PFSK-1 (cell line): Measurements from ENCODE around the gene BGN.

Source experiments
- FOXP2 ChIP-seq: optimal IDR thresholded peaks from 2 replicates; pipeline ENCODE3; 2011; ENCODE audit warnings: borderline replicate concordance, control low read depth, inconsistent platforms; ENCODE audit not compliant: insufficient read depth; ENCODE audit errors: extremely low read length, extremely low read depth
- POLR2AphosphoS5 ChIP-seq: IDR thresholded peaks from 2 replicates; pipeline ENCODE4 v1.6.1; 2012; ENCODE audit warnings: low read depth, mild to moderate bottlenecking, control low read depth, low read length, moderate library complexity
- SIN3A ChIP-seq: IDR thresholded peaks from 2 replicates; pipeline ENCODE4 v1.6.1; 2012; ENCODE audit warnings: mild to moderate bottlenecking, low read length, moderate library complexity, borderline replicate concordance; ENCODE audit not compliant: insufficient read depth
- TAF1 ChIP-seq: IDR thresholded peaks from 2 replicates; pipeline ENCODE4 v1.6.1; 2012; ENCODE audit warnings: low read length, control low read depth, borderline replicate concordance; ENCODE audit not compliant: insufficient read depth
- TF ChIP-seq, protein P1 (sequence below), 2 experiments: IDR thresholded peaks; 2 replicates each; pipeline versions ENCODE4 v1.6.1 to v1.8.0; 2011 to 2012; ENCODE audit warnings: low read depth in 2 of 2, low read length in 2 of 2, control low read depth in 1 of 2, inconsistent platforms in 1 of 2, mild to moderate bottlenecking in 1 of 2, moderate library complexity in 1 of 2; ENCODE audit not compliant: insufficient read depth in 1 of 2

Gene BGN

GRCh38 chrX:153463556-153463955 lies 31.2 kb upstream of the BGN start:
- TF ChIP-seq, protein P1, sequence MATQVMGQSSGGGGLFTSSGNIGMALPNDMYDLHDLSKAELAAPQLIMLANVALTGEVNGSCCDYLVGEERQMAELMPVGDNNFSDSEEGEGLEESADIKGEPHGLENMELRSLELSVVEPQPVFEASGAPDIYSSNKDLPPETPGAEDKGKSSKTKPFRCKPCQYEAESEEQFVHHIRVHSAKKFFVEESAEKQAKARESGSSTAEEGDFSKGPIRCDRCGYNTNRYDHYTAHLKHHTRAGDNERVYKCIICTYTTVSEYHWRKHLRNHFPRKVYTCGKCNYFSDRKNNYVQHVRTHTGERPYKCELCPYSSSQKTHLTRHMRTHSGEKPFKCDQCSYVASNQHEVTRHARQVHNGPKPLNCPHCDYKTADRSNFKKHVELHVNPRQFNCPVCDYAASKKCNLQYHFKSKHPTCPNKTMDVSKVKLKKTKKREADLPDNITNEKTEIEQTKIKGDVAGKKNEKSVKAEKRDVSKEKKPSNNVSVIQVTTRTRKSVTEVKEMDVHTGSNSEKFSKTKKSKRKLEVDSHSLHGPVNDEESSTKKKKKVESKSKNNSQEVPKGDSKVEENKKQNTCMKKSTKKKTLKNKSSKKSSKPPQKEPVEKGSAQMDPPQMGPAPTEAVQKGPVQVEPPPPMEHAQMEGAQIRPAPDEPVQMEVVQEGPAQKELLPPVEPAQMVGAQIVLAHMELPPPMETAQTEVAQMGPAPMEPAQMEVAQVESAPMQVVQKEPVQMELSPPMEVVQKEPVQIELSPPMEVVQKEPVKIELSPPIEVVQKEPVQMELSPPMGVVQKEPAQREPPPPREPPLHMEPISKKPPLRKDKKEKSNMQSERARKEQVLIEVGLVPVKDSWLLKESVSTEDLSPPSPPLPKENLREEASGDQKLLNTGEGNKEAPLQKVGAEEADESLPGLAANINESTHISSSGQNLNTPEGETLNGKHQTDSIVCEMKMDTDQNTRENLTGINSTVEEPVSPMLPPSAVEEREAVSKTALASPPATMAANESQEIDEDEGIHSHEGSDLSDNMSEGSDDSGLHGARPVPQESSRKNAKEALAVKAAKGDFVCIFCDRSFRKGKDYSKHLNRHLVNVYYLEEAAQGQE (IDR thresholded peaks at IDR 0.05; ENCODE audit: insufficient read depth in 1 of 2, low read depth in 2 of 2, low read length in 2 of 2) = no peak
- TF ChIP-seq SIN3A = no peak
- no peak for TF ChIP-seq FOXP2
- no peak for TF ChIP-seq POLR2AphosphoS5
- TF ChIP-seq TAF1 = no peak

- TF ChIP-seq, protein P1 (IDR thresholded peaks at IDR 0.05; ENCODE audit: insufficient read depth in 1 of 2, low read depth in 2 of 2, low read length in 2 of 2) = no peak
- TF ChIP-seq FOXP2 (no peak), TAF1 (no peak), SIN3A (no peak), POLR2AphosphoS5 (no peak)
Observed at GRCh38 chrX:153464116-153464515, 30.7 kb upstream of the BGN start.

DNA sequence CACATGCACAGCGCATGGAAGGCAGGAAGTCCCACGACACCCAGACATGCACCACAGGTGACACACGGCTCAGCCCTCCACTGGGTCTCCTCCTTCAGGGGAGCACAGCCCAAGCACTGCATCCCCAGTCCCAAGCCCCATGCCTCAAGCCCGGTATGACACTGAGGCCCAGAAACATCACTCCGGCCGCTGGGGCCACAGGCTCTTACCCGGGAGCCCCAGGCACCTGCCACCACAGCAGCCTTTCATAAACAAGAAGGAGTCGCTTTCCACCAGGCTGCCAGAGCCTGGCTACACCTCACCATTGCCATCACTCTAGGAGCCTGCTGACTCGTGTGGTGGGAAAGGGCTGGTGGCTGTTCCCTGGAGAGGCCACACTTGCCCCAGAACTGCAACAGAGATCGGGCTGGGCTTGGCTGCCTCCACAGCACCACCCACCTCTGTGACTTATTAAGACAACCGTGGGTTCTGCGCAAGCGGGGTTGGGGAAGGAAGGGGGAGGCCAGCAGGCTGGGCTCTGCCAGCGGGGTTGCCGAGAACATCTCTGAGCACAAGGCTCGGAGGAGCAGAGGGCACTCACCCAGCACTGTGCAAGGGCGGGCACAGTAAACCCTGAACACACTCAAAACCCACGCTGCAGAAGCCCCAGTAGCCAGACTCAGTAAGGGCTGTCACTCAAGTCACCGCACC lies 28.9 kb upstream of the BGN start:
- TF ChIP-seq, protein P1 (IDR thresholded peaks at IDR 0.05; ENCODE audit: insufficient read depth in 1 of 2, low read depth in 2 of 2, low read length in 2 of 2) = no peak
- TF ChIP-seq SIN3A (no peak), FOXP2 (no peak), TAF1 (no peak), POLR2AphosphoS5 (no peak)

DNA sequence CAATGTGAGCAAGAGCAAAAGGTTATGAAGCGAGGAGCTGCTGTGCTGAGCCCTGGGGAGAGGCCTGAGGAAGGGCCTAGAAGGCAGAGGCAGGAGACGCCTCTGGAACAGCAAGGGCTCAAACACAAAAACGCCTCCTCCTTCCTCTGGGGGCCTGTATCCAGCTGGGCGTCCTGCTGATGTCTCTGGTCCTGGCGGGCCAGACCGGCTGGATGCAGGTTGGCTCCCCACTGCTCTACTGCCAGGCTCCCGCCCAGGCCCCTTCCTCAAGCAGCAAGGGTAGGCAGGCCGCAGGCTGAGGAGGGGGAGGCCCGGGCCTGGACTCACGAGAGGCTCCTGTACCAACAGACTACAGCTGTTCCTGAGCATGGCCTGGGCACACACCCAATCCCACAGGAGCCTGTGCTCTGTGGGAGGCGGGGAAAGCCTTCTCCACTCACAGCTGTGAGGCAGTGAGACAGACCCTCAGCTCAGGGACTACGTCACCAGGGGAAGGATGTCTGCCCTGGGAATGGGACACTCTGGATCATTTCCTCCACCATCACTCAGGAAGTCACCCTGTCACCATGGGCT lies 26.7 kb upstream of the BGN start:
- TF ChIP-seq, protein P1 (IDR thresholded peaks at IDR 0.05; ENCODE audit: insufficient read depth in 1 of 2, low read depth in 2 of 2, low read length in 2 of 2) = no peak
- no peak for TF ChIP-seq FOXP2
- no peak for TF ChIP-seq SIN3A
- no peak for TF ChIP-seq TAF1
- TF ChIP-seq POLR2AphosphoS5 = no peak
